ENCODE results near the gene RELL2.

RELL2 gene

DNA sequence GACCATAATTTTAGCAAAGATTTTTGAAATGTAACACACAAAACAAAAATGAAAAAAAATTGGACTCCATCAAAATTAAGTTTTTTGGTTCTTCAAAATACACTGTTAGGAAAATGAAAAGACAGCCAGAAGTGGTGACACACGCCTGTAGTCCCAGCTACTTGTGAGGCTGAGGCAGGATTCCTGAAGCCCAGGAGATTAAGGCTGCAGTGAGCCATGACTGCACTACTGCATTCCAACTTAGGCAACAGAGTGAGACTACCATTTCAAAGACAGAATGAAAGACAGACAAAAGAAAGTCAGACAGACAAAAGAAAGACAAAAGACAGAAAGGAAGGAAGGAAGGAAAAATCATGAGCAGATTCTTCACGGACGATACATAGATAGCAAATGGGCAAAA lies 25.5 kb upstream of the RELL2 start:
- DNase-seq (ENCODE audit: extremely low read depth, low read depth): no peak
- TF ChIP-seq, protein P1, sequence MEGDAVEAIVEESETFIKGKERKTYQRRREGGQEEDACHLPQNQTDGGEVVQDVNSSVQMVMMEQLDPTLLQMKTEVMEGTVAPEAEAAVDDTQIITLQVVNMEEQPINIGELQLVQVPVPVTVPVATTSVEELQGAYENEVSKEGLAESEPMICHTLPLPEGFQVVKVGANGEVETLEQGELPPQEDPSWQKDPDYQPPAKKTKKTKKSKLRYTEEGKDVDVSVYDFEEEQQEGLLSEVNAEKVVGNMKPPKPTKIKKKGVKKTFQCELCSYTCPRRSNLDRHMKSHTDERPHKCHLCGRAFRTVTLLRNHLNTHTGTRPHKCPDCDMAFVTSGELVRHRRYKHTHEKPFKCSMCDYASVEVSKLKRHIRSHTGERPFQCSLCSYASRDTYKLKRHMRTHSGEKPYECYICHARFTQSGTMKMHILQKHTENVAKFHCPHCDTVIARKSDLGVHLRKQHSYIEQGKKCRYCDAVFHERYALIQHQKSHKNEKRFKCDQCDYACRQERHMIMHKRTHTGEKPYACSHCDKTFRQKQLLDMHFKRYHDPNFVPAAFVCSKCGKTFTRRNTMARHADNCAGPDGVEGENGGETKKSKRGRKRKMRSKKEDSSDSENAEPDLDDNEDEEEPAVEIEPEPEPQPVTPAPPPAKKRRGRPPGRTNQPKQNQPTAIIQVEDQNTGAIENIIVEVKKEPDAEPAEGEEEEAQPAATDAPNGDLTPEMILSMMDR (IDR thresholded peaks at IDR 0.05; ENCODE audit: low read depth, low read length): no peak

DNA sequence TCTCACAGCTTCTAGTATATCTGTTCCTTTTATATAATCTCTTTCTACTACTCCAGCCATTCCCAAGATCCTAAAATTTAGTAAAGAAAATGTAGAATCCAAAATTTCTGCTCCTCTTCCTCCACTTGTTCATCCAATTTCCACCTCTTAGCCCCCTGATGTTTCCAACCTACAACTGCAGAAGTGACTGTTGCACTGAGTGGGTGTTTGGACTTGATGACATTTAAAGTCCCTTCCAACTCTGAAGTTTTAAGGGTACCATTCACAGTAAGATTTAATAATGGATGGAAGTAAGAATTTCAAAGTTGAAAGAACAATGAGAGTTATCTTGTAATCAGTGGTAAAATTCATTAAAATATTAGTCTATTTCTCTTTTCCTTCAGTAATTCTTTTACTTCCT lies 23.5 kb upstream of the RELL2 start:
- TF ChIP-seq, protein P1 (IDR thresholded peaks at IDR 0.05; ENCODE audit: low read depth, low read length): no peak
- DNase-seq (ENCODE audit: extremely low read depth, low read depth): no peak

DNA sequence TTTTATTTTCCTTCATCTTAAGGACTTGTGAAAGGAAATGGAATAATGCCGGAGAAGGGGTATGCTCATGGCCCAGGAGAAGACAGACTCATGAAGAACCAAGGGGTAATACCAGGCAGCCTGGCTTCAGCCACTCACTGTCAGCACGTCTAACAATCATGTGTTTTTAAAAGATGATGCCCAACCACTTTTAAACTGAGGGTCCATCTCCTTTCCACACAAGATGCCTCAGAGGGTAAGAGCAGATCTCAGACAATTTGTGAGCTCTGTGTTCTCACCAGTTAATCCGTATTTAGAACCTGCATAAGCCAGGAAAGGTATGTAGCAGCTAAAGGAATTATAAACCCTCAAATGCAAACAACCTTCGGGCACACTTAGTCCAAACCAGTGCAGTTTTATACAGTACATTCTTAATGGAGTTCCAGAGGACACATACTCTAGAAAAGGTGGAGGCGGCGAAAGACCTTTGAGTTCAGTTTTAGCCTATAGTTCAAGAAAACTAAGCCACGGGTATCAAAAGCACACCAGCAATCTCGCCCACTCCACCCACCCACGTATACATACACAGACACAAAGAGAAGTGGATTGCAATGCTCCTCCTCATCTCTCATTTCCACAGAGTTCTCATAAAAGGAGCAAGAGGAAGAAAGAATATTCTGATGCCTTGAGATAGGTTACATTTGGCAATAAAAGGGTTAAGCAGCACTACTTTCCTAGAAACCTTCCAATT lies 20.6 kb upstream of the RELL2 start:
- no peak for DNase-seq (ENCODE audit: extremely low read depth, low read depth)
- TF ChIP-seq, protein P1 (IDR thresholded peaks at IDR 0.05; ENCODE audit: low read depth, low read length): no peak

DNA sequence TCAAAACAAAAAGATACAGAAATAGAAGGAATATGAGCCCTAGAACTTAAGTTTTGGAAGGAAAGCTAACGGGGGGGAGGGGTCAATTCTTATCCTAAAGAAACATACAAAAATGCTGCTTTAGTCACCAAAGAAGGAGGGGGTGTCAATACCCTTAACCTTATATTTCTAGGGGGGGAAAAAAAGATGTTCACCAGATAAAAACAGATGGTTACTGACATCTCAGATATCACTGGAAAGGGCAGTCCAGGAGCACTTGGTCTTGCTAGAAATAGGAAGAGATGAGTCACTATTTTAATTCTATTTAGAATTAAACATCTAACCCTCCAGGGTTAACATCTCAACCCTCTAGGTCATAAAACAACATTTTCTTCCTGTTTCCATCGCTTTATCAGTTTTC lies 19.7 kb upstream of the RELL2 start:
- TF ChIP-seq, protein P1 (IDR thresholded peaks at IDR 0.05; ENCODE audit: low read depth, low read length): no peak
- no peak for DNase-seq (ENCODE audit: extremely low read depth, low read depth)

DNA sequence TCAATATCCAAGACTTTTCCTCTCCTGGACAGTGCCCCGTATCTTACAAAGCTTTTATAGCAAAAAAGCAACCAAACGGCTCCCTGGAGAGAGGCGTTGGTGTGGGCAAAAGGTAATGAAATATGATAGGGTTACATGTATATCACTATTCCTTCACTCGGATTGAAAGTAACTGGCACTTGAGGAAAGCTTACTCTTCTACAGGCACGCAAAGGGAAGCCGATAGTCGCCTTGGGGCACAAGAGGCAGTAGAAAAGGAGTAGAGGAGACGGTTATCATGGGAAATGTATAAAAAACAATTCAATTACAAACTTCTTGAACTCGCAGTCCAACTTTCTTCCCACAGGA lies 19.1 kb upstream of the RELL2 start:
- DNase-seq (ENCODE audit: extremely low read depth, low read depth): no peak
- TF ChIP-seq, protein P1 (IDR thresholded peaks at IDR 0.05; ENCODE audit: low read depth, low read length): no peak

DNA sequence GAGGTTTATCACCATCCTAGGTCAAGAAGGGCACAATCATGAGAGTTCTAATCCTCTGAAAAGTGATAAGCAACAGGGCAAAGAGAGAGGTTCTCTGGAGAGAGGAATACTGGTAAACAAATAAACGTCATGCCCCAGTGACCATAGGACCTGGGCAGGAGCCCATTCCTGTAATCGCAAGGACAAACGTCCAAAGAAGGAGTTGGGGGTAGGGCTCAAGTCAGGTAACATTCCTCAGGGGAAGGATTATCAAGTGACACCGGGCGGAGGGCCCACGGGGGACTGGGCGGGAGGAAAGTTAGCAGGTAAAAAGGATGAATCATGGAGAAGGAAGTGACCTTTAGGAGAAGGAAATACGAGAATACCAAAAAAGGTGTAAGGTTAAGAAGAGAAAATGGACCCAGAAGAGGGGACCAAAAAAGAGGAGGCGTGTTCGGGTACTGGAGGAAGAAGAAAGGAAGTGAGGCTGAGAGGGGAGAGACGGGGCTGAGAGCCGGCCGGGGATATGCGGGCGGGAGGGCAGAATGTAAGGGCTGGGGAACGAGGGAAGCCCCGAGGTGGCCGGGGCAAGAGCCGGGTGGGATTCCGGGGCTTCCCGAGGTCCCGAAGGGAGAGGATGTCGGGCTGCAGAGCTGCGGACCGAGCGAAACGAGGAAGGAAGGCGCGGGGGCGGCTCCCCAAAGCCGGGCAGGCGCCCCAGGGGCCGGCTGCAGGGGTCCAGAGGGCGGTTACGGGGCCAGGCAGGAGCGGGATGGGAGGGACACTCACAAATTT lies 18.6 kb upstream of the RELL2 start:
- DNase-seq (ENCODE audit: extremely low read depth, low read depth): no peak
- TF ChIP-seq, protein P1 (IDR thresholded peaks at IDR 0.05; ENCODE audit: low read depth, low read length): no peak

DNA sequence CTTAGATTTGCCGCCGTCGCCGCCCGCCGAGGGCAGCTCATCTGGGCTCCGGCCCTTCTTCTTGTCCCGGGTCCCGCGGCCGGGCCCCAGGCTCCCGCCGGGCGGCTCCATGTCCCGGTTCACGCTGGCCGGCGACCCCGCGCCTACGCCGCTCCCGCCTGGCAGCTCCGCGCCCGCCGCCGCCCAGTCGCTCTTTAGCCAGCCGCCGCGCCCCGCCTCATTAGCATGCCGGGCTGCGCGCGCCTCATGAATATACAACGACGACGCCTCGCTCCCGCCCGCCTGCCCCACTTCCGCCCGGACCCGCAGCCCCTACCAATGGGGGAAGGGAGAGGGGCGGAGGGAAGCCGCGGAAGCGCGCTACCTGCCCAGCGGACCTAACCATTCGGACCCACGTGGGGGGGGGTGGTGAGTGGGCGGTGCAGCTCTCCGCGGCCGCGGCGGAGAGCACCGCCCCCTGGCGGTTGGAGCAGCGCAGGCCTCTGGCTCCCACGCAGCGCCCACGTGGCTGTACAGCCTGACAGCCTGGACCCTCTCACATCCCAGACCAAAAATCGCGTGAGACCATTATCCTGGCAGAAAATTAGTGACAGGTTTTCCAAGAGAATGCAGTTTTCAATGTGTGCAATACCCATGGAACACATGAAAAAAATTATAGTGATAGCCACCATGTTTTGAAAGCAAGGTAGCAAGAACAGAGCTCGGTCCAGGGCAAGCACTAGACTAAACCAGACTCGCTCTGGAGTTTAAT lies 17.8 kb upstream of the RELL2 start, which contains the start of gene DIAPH1:
DIAPH1 (minus strand) TSS at position 197 of the 751 bp plus-strand sequence; CDS start at position 111, 86 bp downstream.
- DNase-seq (ENCODE audit: extremely low read depth, low read depth): peak; percentile 92
- TF ChIP-seq, protein P1 (IDR thresholded peaks at IDR 0.05; ENCODE audit: low read depth, low read length): peak; percentile 98
